ENCODE data around the gene CCSER1.

DNA sequence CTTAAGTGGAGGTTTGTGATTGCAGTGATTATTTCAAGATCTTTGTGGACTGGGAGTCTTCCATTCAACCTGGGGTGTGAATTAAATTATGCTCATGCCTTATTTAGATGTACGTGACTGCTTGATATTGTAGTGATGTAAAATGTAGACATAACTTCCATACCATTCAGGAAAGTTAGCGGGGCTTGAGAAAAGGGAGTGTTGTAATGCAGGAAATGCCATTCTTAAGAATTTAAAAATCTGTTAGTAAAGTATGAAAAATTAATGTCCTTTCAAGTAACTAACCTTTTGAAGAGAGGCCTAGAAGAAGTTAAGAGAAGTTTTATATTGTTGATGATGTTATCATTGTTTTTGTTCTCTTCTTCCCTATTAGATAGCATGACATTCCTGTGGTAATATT is 318.2 kb downstream of the CCSER1 start:
- TF ChIP-seq, protein P1, sequence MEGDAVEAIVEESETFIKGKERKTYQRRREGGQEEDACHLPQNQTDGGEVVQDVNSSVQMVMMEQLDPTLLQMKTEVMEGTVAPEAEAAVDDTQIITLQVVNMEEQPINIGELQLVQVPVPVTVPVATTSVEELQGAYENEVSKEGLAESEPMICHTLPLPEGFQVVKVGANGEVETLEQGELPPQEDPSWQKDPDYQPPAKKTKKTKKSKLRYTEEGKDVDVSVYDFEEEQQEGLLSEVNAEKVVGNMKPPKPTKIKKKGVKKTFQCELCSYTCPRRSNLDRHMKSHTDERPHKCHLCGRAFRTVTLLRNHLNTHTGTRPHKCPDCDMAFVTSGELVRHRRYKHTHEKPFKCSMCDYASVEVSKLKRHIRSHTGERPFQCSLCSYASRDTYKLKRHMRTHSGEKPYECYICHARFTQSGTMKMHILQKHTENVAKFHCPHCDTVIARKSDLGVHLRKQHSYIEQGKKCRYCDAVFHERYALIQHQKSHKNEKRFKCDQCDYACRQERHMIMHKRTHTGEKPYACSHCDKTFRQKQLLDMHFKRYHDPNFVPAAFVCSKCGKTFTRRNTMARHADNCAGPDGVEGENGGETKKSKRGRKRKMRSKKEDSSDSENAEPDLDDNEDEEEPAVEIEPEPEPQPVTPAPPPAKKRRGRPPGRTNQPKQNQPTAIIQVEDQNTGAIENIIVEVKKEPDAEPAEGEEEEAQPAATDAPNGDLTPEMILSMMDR (IDR thresholded peaks at IDR 0.05; ENCODE audit: insufficient read depth, low read length, poor library complexity, severe bottlenecking): no peak
- no peak for TF ChIP-seq EZH2phosphoT487 (conservative IDR thresholded peaks at IDR 0.05; ENCODE audit: low read length)

All from SU-DHL-6 (cell line).